ENCODE measurements around the gene MRPL46.
"Not testable (repeated sequence)": the region's sequence is repeated elsewhere in the genome, so short reads cannot be mapped to it uniquely, and the experiment has no call there.

MRPL46 gene

GRCh38 chr15:88441076-88441730, 26.0 kb downstream of the MRPL46 start:
- ChIA-PET CTCF (interaction anchor here (0.6 to 18.4 kb wide), 3 partner anchors 9 to 192 kb away, joined by 3 to 407 read pairs (median 73); partner anchors contain the start of gene NTRK3), POLR2A (no interaction called here)
- H3K4me3 ChIP-seq (ENCODE audit: low read depth, low read length): no peak overlapping the region
- TF ChIP-seq CTCF (IDR thresholded peaks at IDR 0.05; ENCODE audit: insufficient read depth, low read length, missing control alignments): no peak
- no peak for DNase-seq (ENCODE audit: low read depth, low spot score)

GRCh38 chr15:88440021-88440420, 27.2 kb downstream of the MRPL46 start:
- DNase-seq (ENCODE audit: low read depth, low spot score): peak; percentile 42
- POLR2A ChIA-PET: no interaction called here
- CTCF ChIA-PET: interaction anchor here (3.3 to 18.4 kb wide), 3 partner anchors 9 to 191 kb away, joined by 23 to 407 read pairs (median 73); partner anchors contain the start of gene NTRK3
- no peak for TF ChIP-seq CTCF (IDR thresholded peaks at IDR 0.05; ENCODE audit: insufficient read depth, low read length, missing control alignments)
- H3K4me3 ChIP-seq (ENCODE audit: low read depth, low read length): no peak overlapping the region

- H3K4me3 ChIP-seq (ENCODE audit: low read depth, low read length): no peak overlapping the region
- TF ChIP-seq CTCF (IDR thresholded peaks at IDR 0.05; ENCODE audit: insufficient read depth, low read length, missing control alignments): no peak
- CTCF ChIA-PET: interaction anchor here (1.0 to 3.3 kb wide), 2 partner anchors 11 to 163 kb away, joined by 4 to 23 read pairs; no protein-coding TSS in a partner anchor
- POLR2A ChIA-PET: no interaction called here
- no peak for DNase-seq (ENCODE audit: low read depth, low spot score)
Observed at GRCh38 chr15:88438181-88438580, 29.0 kb downstream of the MRPL46 start.

- H3K4me3 ChIP-seq (ENCODE audit: low read depth, low read length); DNase-seq (ENCODE audit: low read depth, low spot score); POLR2A ChIA-PET: not testable (repeated sequence)
- CTCF ChIA-PET: interaction anchor here (3.7 kb wide), 1 partner anchor 16 kb away, joined by 19 read pairs; no protein-coding TSS in a partner anchor
Observed at GRCh38 chr15:88434106-88434505, 33.1 kb downstream of the MRPL46 start.

GRCh38 chr15:88433046-88433685, 34.0 kb downstream of the MRPL46 start:
- no peak overlapping the region for H3K4me3 ChIP-seq (ENCODE audit: low read depth, low read length)
- CTCF ChIA-PET: interaction anchor here (3.7 kb wide), 1 partner anchor 17 kb away, joined by 19 read pairs; no protein-coding TSS in a partner anchor
- POLR2A ChIA-PET: no interaction called here
- no peak for DNase-seq (ENCODE audit: low read depth, low spot score)
- no peak for TF ChIP-seq CTCF (IDR thresholded peaks at IDR 0.05; ENCODE audit: insufficient read depth, low read length, missing control alignments)

GRCh38 chr15:88431441-88431840, 35.7 kb downstream of the MRPL46 start:
- no peak for TF ChIP-seq CTCF (IDR thresholded peaks at IDR 0.05; ENCODE audit: insufficient read depth, low read length, missing control alignments)
- ChIA-PET CTCF (interaction anchor here (0.6 to 1.5 kb wide), 2 partner anchors 18 kb away, joined by 3 to 4 read pairs; no protein-coding TSS in a partner anchor), POLR2A (no interaction called here)
- DNase-seq (ENCODE audit: low read depth, low spot score): no peak
- no peak overlapping the region for H3K4me3 ChIP-seq (ENCODE audit: low read depth, low read length)
